Putamen (tissue), 1 donor: ENCODE results near the gene TUBB1.

Source experiments
- DNase-seq: peaks from one replicate; pipeline ENCODE4 v3.0.0-alpha.2; 2016; ENCODE audit warnings: low spot score

The TUBB1 gene

DNA sequence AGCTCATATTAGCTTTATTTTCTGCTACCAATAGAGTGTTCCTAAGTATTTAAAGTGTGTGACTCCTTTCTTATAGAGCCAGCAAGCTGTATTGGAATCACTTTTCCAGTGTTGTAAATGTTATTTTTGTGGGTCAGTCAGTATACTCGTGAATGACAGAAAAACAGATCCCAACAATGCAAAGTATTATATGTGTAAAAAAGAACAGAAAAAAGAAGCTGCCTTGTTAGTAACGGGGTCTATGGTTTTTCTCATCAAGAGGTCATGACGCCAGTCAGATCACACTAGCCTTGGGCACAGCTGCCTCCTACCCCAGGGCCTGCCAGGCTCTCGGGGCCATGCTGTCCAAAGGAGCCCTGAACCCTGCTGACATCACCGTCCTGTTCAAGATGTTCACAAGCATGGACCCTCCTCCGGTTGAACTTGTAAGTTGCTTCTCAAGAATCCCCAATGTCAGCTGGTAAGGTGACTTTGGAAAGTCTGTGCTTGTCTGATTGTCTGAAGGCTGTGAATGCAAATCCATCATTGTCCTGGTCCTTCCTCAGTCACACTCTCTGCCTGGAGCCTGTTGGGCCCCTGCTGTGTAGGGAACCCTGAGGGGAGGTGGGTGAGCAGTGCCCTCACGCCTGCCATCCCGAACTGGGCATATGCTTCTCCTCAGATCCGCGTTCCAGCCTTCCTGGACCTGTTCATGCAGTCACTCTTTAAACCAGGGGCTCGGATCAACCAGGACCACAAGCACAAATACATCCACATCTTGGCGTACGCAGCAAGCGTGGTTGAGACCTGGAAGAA, 28.4 kb upstream of the TUBB1 start:
- no peak for DNase-seq

DNA sequence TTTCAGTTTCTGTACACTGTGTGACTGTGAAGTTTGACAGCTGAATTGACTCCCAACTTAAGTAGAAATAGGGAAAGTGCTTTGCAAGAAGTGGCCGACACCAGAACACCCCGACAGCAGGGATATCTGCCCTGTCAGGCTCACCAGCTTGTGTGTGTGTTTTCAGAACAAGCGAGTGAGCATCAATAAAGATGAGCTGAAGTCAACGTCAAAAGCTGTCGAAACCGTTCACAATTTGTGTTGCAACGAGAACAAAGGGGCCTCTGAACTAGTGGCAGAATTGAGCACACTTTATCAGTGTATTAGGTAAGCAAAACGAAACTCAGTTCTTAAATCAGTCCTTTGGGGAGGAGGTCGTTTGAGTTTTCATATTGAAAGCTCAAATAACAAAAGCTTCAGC, 27.5 kb upstream of the TUBB1 start:
- DNase-seq, result no peak

DNA sequence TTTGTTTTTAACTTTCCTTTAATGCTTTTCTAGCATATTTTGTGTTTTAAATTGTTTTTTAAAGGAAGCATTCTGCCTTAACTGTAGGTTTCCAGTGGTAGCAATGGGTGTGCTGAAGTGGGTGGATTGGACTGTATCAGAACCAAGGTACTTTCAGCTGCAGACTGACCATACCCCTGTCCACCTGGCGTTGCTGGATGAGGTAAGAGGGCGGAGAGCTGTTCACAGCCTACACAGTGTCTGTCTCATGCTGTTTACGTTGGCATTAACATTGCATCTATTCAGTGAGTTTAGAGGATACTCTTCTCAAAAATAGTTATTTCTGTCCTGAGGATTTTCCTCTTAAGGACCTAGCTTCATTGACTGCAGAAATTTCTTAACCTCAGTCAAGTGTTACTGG, 26.3 kb upstream of the TUBB1 start:
- no peak for DNase-seq

DNA sequence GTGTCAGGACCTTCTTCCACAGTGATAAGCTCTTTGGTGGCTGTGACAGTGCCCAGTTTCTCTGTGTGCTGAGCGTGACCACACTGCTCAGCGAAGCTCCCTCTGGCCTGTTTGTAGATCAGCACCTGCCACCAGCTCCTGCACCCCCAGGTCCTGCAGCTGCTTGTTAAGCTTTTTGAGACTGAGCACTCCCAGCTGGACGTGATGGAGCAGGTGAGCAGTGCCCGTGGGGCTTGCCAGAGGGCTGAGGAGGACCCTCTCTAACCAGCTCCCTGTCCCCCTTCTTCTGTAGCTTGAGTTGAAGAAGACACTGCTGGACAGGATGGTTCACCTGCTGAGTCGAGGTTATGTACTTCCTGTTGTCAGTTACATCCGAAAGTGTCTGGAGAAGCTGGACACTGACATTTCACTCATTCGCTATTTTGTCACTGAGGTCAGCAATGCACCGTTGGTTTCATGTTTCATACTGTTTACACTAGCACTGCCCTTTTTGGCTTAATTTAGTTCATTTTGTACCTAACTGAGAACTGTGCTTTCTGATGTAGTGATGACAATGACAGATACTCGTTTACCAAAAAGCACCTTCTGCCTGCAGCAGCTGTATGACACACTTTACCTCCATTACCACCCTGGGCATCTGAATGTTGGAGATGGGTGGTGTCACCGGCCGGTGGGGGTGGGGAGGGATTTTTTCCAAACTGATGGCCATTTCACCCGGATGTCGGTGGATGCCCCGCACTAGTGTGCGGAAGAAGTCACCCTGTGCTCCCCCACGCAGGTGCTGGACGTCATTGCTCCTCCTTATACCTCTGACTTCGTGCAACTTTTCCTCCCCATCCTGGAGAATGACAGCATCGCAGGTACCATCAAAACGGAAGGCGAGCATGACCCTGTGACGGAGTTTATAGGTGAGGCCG, 25.6 kb upstream of the TUBB1 start:
- no peak for DNase-seq

DNA sequence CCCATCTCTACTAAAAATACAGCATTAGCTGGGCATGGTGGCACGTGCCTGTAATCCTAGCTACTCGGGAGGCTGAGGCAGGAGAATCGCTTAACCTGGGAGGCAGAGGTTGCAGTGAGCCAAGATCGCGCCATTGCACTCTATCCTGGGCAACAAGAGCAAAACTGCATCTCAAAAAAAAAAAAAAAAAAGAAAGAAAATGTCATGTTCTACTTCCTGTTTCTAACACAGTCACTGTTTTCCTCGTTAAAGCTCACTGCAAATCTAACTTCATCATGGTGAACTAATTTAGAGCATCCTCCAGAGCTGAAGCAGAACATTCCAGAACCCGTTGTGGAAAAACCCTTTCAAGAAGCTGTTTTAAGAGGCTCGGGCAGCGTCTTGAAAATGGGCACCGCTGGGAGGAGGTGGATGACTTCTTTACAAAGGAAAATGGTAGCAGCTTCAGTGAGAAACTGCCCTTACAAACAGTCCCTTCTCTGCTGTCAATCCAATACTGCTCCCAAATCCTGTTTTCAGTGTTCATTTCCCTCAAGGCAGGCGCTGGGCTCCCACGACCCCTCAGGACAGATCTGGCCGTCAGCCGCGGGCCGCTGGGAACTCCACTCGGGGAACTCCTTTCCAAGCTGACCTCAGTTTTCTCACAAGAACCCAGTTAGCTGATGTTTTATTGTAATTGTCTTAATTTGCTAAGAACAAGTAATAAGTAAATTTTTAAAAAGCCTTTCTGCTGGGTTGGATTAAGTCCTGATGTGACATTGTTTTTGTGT, 24.7 kb upstream of the TUBB1 start:
- DNase-seq, result no peak

DNA sequence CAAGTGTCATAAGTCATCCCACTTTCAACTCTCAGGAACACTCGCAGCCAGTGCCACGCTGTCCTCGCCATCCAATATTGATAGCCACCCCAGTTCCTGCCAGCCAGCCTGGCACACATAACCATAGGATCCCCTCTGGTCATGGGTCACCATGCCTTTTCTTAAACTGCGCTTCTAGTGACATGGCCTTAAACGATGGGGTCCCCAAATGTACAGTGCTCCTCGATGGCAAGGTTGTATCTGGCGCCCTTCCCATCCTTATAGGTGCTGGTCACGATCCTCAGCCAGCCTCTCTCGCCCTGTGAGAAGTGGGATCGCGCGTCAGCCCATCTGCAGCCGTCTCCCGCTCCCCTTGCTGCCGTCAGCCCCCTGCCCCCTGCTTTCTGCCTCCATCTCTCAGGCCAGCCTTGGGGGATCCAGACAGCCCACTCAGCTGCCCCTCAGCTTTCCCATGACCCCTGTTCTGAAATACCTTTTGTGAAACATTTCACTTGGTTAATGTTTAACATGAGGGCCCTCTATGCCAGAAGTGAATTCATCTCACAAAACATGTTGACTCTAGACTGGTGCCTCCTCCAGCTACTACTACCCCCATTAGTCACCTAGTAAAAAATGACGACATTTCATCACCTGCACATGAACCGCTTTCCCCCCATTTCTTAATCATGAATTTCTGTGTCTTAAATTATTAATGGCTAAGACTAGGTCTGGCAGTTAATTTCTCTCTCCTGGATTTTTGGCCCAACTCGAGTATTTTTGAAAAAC, 23.6 kb upstream of the TUBB1 start:
- DNase-seq, result no peak

DNA sequence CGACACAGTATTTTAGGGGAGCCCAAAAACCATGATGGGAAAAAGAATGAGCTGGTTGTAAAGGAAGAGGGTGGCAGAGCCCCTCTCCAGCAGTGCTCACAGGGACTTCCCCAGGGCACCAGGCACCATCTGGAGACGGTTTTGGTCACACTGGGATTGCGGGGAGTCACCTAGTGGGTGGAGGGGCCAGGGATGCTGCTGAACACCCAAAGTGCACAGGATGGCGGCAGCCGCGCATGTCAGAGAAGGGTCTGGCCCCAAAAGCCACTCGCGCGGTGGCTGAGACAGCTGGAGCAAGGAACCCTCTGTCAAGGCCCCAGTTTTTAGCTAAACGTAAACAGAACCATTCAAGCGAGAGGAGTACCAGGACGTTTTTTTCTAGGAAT, 23.0 kb upstream of the TUBB1 start:
- DNase-seq, result no peak

DNA sequence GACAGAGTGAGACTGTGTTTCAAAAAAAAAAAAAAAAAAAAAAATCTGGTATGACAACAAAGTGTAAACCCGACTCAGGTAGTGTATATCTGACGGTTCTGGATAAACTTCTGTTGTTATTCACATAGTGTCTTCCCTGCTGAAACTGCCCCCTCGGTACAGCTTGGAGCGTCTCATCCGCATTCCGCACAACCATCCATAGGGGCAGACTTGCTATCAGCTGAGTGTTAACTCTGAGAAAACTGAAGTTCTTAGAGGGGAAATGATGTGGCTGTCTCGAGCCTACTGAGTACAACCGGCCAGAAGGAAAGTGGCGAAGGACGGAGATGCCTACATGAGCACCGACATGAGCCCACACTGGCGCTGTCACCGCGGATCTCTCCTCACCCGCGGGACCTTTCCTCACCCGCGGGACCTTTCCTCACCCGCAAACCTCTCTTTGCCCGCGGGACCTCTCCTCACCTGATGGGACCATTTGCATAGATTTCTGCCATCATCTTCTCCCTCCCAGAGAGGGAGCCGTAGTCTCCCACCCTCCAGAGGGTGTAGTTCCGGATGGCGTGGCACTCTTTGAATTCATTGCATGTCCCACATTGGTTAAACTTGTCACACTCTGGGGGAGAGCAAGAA, 22.0 kb upstream of the TUBB1 start:
- no peak for DNase-seq

DNA sequence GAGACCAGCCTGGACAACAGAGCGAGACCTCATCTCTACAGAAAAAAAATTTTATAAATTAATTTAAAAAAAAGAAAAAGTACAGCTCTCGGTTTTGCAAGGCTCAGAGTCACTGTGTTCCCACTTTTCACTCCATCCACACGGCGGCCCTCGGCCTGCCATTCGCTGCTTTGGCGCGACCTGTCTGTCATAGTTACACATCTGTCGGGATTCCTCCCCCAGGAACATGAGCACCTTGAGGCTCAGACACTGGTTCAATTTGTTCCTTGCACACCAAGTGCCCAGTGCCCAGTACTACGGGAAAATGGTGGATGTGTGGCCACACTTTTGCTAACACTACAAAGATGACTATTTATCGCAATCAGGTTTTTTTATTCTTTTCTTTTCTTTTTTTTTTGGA, 20.6 kb upstream of the TUBB1 start:
- DNase-seq, result no peak

DNA sequence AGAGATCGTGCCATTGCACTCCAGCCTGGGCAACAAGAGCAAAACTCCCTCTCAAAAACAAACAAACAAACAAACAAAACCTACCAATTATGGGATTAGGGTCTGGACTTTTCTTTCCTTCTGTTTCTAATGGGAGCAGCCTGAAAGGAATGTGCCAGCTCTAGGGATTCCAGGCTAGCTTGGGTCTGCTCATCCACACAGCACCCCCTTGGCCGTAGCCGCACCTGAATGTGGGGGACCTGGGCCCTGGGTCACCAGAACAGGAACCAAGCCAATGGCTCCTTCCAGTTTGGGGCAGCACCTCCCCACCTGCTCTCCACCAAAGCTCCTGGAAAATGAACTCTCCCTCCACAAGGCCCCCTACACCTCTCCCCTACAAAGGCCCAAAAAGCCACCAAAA, 18.9 kb upstream of the TUBB1 start:
- no peak for DNase-seq

DNA sequence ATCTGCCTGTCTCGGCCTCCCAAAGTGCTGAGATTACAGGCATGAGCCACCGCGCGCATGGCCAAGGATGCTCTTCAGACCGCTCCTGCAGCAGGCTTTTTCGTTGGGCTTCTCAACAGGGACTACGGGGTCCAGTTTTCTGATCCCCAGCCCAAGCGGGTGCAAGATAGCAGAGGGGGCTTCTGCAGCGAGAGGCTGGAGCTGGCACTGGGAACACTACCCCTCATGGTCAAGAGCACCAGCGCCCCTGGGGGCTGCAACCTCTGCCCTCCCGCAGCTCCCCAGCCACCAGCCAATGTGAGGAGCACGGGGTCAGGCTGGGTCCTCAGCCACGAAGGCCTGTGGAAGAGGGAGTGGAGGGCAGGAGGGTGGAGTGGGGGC, 18.2 kb upstream of the TUBB1 start:
- DNase-seq, result no peak

DNA sequence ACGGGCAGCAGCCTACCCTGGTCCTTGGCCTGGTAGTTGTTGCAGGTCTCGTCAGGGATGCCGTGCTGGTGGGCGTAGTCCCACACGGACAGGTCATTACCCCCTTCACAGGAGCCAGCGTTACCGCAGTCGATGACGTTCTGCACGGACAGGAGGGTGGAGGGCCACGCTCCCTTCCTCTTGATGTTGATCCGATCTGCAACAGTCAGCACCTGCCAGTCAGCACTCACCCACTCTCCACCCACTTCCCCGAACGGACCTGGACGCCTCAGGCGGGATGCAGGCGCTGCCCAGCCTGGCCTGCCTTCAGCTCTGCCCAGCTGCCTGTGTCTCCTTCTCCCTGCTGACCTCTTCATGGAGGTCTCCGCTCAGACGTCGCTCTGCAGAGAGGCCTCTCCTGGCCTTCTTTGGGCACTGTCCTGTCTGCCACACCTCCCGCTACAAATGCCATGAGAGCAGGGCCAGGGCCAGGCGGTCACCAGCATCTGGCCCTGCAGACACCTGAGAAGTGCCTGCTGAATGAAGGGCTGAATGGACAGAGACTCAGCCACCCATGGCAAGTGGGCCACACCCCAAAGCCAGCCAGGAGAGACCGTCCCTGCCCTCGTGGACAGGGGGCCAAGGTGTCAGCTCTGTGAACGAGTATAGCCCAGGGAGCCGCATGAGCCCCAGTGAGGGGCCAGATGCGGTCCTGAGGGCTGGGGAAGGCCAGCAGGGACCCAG, 17.6 kb upstream of the TUBB1 start:
- DNase-seq, result no peak

DNA sequence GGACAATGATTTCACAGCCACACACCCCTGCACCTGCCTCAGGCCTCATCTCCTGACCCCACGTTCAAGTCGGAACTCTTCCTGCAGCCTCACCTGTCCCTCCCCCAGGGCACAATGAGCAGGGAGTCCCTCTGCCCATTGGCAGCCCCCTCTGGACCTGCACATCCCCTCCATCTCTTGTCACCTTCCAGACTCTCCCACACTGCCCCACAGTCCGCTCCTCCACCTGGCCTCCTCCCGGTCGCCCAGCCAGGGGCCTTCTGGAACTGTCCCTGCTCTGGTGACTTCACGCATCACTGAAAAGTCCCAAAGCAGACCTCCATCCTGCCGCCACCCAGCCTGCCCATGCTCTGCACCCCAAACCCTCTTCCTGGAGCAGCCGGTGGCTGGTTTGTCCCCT, 16.8 kb upstream of the TUBB1 start:
- no peak for DNase-seq

DNA sequence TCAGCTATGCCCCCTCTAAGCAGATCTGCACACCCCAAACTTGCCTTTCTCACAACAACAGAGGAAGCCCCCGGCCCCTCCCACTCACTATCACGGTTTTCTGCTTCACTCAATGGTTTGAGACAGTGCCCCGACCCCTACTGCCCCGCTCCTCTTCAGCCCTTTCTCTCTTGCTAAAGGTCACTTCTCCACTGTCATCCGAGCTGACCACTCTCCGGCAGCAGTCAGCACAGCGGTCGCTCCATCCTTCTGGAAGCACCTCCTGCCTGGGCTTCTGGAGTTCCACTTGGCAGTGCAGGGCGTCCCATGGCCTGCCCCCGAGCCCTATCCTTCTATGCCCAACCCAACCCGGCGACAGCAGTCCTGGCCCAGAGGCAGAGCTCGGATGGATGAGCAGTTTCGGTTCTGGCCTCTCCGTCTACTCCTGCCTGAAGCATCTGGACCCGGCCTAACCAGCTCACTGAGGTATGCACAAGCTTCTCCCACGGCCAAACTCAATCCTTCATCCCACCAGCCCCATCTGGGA, 16.3 kb upstream of the TUBB1 start:
- no peak for DNase-seq

DNA sequence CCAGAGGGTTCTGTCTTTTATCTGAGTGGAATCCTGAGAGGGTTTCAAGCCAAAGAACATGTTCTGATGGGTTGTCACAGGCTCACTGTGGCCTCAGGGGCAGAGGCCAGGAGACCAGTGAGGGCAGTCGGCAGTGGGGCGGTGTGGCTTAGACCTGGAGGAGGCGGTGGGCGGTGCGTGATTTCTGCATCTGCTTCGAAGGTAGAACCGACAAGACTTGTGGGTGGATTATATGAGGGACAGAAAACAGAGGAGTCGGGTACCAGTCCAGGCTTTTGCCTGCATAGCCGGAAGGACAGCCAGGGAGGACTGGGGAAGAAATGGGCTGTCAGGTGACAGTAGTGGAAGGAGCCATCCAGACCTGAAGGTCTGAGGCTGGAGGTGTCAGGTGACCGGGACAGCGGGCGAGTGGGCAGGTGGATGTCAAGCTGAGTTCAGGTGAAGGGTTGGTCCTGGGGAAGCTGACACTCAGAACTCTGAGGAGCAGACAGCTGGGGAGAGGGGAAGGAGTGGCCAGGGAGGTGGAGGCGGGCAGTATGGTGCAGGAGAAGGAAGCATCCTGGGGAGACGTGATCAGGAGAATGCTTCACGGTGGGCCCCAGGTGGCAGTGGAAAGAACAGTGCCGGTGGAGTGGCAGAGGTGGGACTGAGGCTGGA, 15.3 kb upstream of the TUBB1 start:
- no peak for DNase-seq

DNA sequence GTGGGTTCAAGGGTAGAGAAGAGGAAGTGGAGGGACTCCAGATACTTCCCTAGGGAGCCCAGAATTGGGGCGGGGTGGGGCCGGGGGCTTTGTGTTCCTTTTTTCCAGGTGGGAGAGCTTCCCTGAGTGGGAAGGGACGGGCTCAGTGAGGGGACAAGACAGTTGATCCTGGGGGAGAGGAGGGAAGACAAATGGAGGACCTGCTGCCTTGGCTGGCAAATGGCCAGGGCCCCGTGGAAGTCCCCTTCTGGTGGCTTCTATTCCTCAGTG, 14.8 kb upstream of the TUBB1 start:
- no peak for DNase-seq

DNA sequence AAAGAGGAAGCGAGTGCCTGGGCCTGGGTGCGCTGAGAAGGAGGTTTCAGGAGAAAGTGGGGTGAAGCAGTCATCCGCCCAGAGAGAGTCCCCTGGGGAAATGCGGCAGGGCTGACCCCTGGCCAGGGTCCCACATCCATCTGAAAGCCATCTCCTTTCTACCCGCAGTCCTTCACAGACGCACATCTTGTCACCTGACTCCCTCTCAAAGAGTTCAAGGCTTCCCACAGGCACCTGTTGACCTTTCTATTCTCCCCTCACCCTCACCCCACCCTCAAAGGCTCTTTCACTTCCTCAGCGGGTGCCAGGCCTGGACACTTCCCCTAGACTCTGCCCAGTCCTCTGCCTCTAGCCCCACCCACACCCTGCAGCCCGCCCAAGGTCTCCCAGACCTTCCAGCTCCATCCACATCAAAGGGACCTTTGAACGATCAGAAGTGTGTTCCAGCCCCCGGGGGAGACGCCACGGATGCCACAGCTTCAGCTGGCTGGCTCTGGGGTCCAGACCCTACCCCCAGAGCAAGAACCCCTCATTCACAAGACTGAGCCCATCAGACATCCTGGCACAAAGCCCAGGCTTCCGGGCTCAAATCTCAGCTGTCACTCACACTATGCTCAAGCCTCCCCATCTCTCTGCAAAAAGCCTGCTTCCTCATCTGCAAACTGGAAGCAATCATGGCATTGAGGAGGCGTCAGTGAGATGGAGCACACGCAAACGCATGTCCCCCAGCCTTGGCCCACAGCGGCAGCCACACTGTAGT, 14.3 kb upstream of the TUBB1 start:
- peak; percentile 34 for DNase-seq

DNA sequence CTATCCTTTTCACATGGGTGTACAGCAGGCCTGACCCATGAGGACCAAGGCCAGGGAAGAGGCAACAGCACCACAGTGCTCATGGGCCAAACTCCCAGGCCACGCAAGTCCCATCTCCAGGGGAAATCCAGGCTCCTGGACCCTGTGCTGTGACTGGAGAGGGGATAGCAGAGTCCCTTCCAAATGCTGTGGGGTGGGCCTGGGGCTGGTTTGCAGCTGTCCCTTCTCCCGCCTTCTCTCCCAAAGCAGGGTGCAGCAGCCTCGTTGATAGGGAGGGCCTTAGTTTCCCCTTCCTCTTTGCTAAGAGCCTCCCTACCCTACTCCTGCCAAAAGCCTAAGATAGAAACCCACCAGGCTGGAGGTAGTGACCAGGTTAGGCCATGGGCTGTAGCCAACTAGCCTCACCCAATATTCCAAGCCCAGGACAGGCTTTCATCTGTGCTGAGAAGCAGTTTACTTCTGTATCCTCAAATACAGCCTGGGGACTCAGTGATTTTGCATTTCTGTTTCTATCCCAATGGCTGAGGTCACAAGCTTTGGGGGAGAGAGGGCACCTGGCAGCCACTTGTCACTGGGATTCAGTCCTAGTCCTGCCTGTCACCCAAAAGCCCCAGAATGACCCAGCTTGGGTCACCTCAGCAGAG, 13.6 kb upstream of the TUBB1 start:
- no peak for DNase-seq
